Coronary artery (tissue), 2 donors: ENCODE data around the gene CIDEA.

ENCODE experiments used
- DNase-seq: peaks from one replicate; pipeline ENCODE4 v3.0.0-alpha.2; 2017; ENCODE audit warnings: low spot score
- H3K27ac ChIP-seq, 2 donors: fragments of 200-600 bp; sonication (generic); one replicate each; pipeline ENCODE4 v1.5.1; 2016 to 2019
- H3K4me3 ChIP-seq: fragments of 200-600 bp; sonication (generic); 2 replicates; pipeline ENCODE4 v1.5.1; 2016; ENCODE audit warnings: mild to moderate bottlenecking, moderate library complexity
- CTCF ChIP-seq: fragments of 200-600 bp; sonication (generic); IDR thresholded peaks from one replicate; pipeline ENCODE4 v1.5.1; 2019; ENCODE audit warnings: antibody characterized with exemption

CIDEA gene

GRCh38 chr18:12299862-12300261 lies 45.7 kb downstream of the CIDEA start:
- Histone ChIP-seq H3K27ac (no peak overlapping the region), H3K4me3 (no peak overlapping the region)
- no peak for DNase-seq
- TF ChIP-seq CTCF, result no peak

GRCh38 chr18:12301263-12302005 lies 47.3 kb downstream of the CIDEA start:
- H3K4me3 ChIP-seq, result no peak overlapping the region
- no peak overlapping the region for H3K27ac ChIP-seq
- TF ChIP-seq CTCF, result no peak
- DNase-seq, result no peak

GRCh38 chr18:12302391-12303147 lies 48.4 kb downstream of the CIDEA start:
- no peak overlapping the region for H3K27ac ChIP-seq
- peak; percentile 47 for DNase-seq
- no peak for TF ChIP-seq CTCF
- no peak overlapping the region for H3K4me3 ChIP-seq

GRCh38 chr18:12304351-12305210 lies 50.4 kb downstream of the CIDEA start:
- DNase-seq, result peak; percentile 71
- no peak overlapping the region for H3K27ac ChIP-seq
- no peak overlapping the region for H3K4me3 ChIP-seq
- TF ChIP-seq CTCF, result no peak

- no peak overlapping the region for H3K4me3 ChIP-seq
- H3K27ac ChIP-seq, result no peak overlapping the region
- TF ChIP-seq CTCF, result no peak
- peak; percentile 72 for DNase-seq
Observed at GRCh38 chr18:12305211-12305610, 51.0 kb downstream of the CIDEA start.

- peak overlapping the region; percentile 95 for H3K4me3 ChIP-seq
- TF ChIP-seq CTCF, result no peak
- H3K27ac ChIP-seq, result peak overlapping the region in 1 of 2 donors; percentile 99
- DNase-seq, result peak; percentile 53
Observed at GRCh38 chr18:12305930-12306629, 51.9 kb downstream of the CIDEA start.
